Transverse colon (tissue), 4 donors: ENCODE measurements around the gene BMAL2. TPM values are rescaled to one million over a fixed set of nuclear protein-coding genes. Genes with fewer than 3 reads are reported as not detected.

Experiments
- DNase-seq: peaks from one replicate; pipeline ENCODE4 v3.0.0-alpha.2; 2019
- H3K27ac ChIP-seq, 4 donors: fragments of 200-600 bp; sonication (generic); 2 replicates each; pipeline ENCODE4 v1.5.1; 2016 to 2018; ENCODE audit warnings: inconsistent platforms in 4 of 4
- H3K27me3 ChIP-seq: fragments of 200-600 bp; sonication (generic); 2 replicates; pipeline ENCODE4 v1.5.1; 2017; ENCODE audit warnings: inconsistent platforms
- H3K36me3 ChIP-seq, 4 donors: fragments of 200-600 bp; sonication (generic); 2 replicates each; pipeline ENCODE4 v1.5.1; 2017 to 2019; ENCODE audit warnings: inconsistent platforms in 4 of 4
- H3K4me1 ChIP-seq, 4 donors: fragments of 200-600 bp; sonication (generic); 2 replicates each; pipeline ENCODE4 v1.5.1; 2017 to 2020; ENCODE audit warnings: inconsistent platforms in 4 of 4
- H3K4me3 ChIP-seq, 4 donors: fragments of 200-600 bp; sonication (generic); 1 replicate in 1 of 4; 2 replicates in 3 of 4; pipeline versions ENCODE4 v1.5.1 to v1.6.1; 2017 to 2019; ENCODE audit warnings: inconsistent platforms in 4 of 4
- H3K9me3 ChIP-seq, 2 donors: fragments of 200-600 bp; sonication (generic); 2 replicates each; pipeline ENCODE4 v1.5.1; 2017 to 2019; ENCODE audit warnings: inconsistent platforms in 2 of 2
- EP300 ChIP-seq: sonication (generic); formaldehyde crosslinking; IDR thresholded peaks from one replicate; pipeline ENCODE4 v1.6.1; 2017; ENCODE audit warnings: antibody characterized with exemption, low read depth
- POLR2A ChIP-seq: fragments of 450-650 bp; IDR thresholded peaks from one replicate; pipeline ENCODE4 v1.6.1; 2016; ENCODE audit warnings: antibody characterized with exemption, mild to moderate bottlenecking, moderate library complexity
- POLR2AphosphoS5 ChIP-seq, 3 donors: sonication (generic); formaldehyde crosslinking; IDR thresholded peaks; one replicate each; pipeline ENCODE4 v1.6.1; 2016; ENCODE audit warnings: antibody characterized with exemption in 3 of 3
- WGBS, 2 donors: methylation state at CpG; one replicate each; pipeline ENCODE4 v1.1.5; 2018; ENCODE audit warnings: low coverage in 1 of 2; 5-methylcytosine and 5-hydroxymethylcytosine counted together
- in situ Hi-C, 4 donors: fragments of 200-750 bp; cut with MboI; loops; one replicate each; pipeline versions ENCODE4 v1.15.0 to v1.15.1; 2017; ENCODE audit warnings: low sequenced_read_pairs in 3 of 4, low pct_ligation_motif_present in 1 of 4, low pct_unique_long_range_greater_than_20kb in 1 of 4
- intact Hi-C: fragments of 100-400 bp; cut with DNase I; formaldehyde crosslinking; loops from one replicate; pipeline ENCODE4 v1.15.1; 2023; ENCODE audit warnings: low total_unique reads
- total RNA-seq, 4 donors: library from RNA; depleted of rRNA; stranded (reverse); fragments of >200 nt; gene quantifications; one replicate each; pipeline ENCODE4 v1.1.0, GENCODE V29; 2016
- TF ChIP-seq, protein P1 (sequence below), 5 experiments: fragments of 200-600 bp in 3 of 5; fragments of 450-650 bp in 2 of 5; sonication (generic) in 3 of 5; IDR thresholded peaks; 1 replicate in 2 of 5; 2 replicates in 3 of 5; pipeline ENCODE4 v1.5.1; 2016 to 2017; ENCODE audit warnings: antibody characterized with exemption in 5 of 5, inconsistent platforms in 3 of 5, mild to moderate bottlenecking in 2 of 5, moderate library complexity in 1 of 5

Gene BMAL2
- total RNA-seq, 4 donors from 2014 or later, result 0.75 to 1.7 (median 1.3) TPM

GRCh38 chr12:27382171-27382795 is 49.6 kb downstream of the BMAL2 start:
- H3K27me3 ChIP-seq, result no peaks in the 10 kb centered on the region
- H3K36me3 ChIP-seq, result no peaks in the 10 kb centered on the region
- no peak for DNase-seq
- 79 to 80% methylated on average over 2 to 9 of the region's 9 CpGs for WGBS, 2 donors
- H3K27ac ChIP-seq, result no peak overlapping the region
- intact Hi-C loops, result no loop called here
- H3K4me1 ChIP-seq, result no peaks in the 10 kb centered on the region
- in situ Hi-C loops, result no loop called here
- H3K4me3 ChIP-seq, result no peak overlapping the region
- TF ChIP-seq POLR2AphosphoS5 (IDR thresholded peaks at IDR 0.05), result no peak
- TF ChIP-seq, protein P1, sequence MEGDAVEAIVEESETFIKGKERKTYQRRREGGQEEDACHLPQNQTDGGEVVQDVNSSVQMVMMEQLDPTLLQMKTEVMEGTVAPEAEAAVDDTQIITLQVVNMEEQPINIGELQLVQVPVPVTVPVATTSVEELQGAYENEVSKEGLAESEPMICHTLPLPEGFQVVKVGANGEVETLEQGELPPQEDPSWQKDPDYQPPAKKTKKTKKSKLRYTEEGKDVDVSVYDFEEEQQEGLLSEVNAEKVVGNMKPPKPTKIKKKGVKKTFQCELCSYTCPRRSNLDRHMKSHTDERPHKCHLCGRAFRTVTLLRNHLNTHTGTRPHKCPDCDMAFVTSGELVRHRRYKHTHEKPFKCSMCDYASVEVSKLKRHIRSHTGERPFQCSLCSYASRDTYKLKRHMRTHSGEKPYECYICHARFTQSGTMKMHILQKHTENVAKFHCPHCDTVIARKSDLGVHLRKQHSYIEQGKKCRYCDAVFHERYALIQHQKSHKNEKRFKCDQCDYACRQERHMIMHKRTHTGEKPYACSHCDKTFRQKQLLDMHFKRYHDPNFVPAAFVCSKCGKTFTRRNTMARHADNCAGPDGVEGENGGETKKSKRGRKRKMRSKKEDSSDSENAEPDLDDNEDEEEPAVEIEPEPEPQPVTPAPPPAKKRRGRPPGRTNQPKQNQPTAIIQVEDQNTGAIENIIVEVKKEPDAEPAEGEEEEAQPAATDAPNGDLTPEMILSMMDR (IDR thresholded peaks at IDR 0.05), result no peak
- no peak for TF ChIP-seq POLR2A
- no peak for TF ChIP-seq EP300
- no peaks in the 10 kb centered on the region for H3K9me3 ChIP-seq

Other genes with a start within 250 kb of the BMAL2 start
- gene STK38L, start 88.5 kb upstream of the BMAL2 start, total RNA-seq, result 10 to 100 TPM; 18.5 to 51.8 (median 40.9) TPM
- gene SMCO2, start 113.9 kb downstream of the BMAL2 start, total RNA-seq, result not detected
- 10 to 100 TPM; 15.3 to 52.9 (median 39.8) TPM for gene PPFIBP1, start 191.4 kb downstream of the BMAL2 start, total RNA-seq